Tongue (tissue), 2 donors: Measurements from ENCODE around the gene ATG4A. TPM values are rescaled to one million over a fixed set of nuclear protein-coding genes. Genes with fewer than 3 reads are reported as not detected.

Source experiments
- DNase-seq: peaks from one replicate; pipeline ENCODE4 v3.0.0-alpha.2; 2015
- total RNA-seq: library from RNA; depleted of rRNA; stranded (reverse); fragments of >200 nt; gene quantifications from one replicate; pipeline ENCODE4 v1.2.3, GENCODE V29; 2014

The ATG4A gene
- total RNA-seq, 1 donor from 2014 or later: 20.6 TPM

GRCh38 chrX:108123591-108124366 is 32.2 kb downstream of the ATG4A start:
- DNase-seq: no peak

GRCh38 chrX:108126661-108127060 is 35.1 kb downstream of the ATG4A start:
- no peak for DNase-seq

- DNase-seq: no peak
Measured at GRCh38 chrX:108127152-108127551, 35.6 kb downstream of the ATG4A start.

- DNase-seq: no peak
Measured at GRCh38 chrX:108130889-108131288, 39.3 kb downstream of the ATG4A start.

GRCh38 chrX:108131471-108131870 is 39.9 kb downstream of the ATG4A start:
- DNase-seq: no peak

- no peak for DNase-seq
Measured at GRCh38 chrX:108132034-108132433, 40.5 kb downstream of the ATG4A start.

GRCh38 chrX:108132876-108133275 is 41.3 kb downstream of the ATG4A start:
- no peak for DNase-seq

- no peak for DNase-seq
Measured at GRCh38 chrX:108134724-108135123, 43.1 kb downstream of the ATG4A start.

GRCh38 chrX:108138814-108139702 is 47.5 kb downstream of the ATG4A start:
- no peak for DNase-seq

GRCh38 chrX:108148524-108148923 is 56.9 kb downstream of the ATG4A start:
- no peak for DNase-seq

- DNase-seq: no peak
Measured at GRCh38 chrX:108156082-108156481, 64.5 kb downstream of the ATG4A start.

GRCh38 chrX:108156934-108157466 is 65.4 kb downstream of the ATG4A start:
- DNase-seq: no peak

- no peak for DNase-seq
Measured at GRCh38 chrX:108157628-108158027, 66.0 kb downstream of the ATG4A start.

- DNase-seq: no peak
Measured at GRCh38 chrX:108159028-108159670, 67.6 kb downstream of the ATG4A start.

GRCh38 chrX:108160309-108160708 is 68.7 kb downstream of the ATG4A start:
- DNase-seq: no peak

- no peak for DNase-seq
Measured at GRCh38 chrX:108162265-108162664, 70.7 kb downstream of the ATG4A start.

- no peak for DNase-seq
Measured at GRCh38 chrX:108163333-108164082, 71.9 kb downstream of the ATG4A start.

GRCh38 chrX:108165383-108166111 is 74.0 kb downstream of the ATG4A start:
- DNase-seq: peak; percentile 32

GRCh38 chrX:108167211-108167872 is 75.8 kb downstream of the ATG4A start:
- DNase-seq: no peak

- DNase-seq: no peak
Measured at GRCh38 chrX:108168961-108169740, 77.6 kb downstream of the ATG4A start.
